Activated T-cell treated with anti-CD3 and anti-CD28 coated beads, Interleukin-2, amount 50 U/mL, for 72 hours (primary cell): ENCODE results near the gene DAG1. TPM values are rescaled to one million over a fixed set of nuclear protein-coding genes. Genes with fewer than 3 reads are reported as not detected.

Experiments used
- ATAC-seq, 2 donors: fragments of 150-1000 bp; cut with Tn5 transposase; replicated peaks in 1 of 2; 2 replicates each; pipeline ENCODE4 v1.10.0; 2021; ENCODE audit warnings: moderate library complexity in 2 of 2, mild to moderate bottlenecking in 1 of 2
- DNase-seq, 2 donors: peaks; one replicate each; pipeline ENCODE4 v3.0.0; 2021 to 2022; ENCODE audit warnings: mixed read lengths in 1 of 2
- H3K27ac Mint-ChIP-seq: one replicate; pipeline ENCODE4 v1.8.0; 2022; ENCODE audit warnings: mild to moderate bottlenecking, moderate library complexity, mixed read lengths
- H3K27me3 Mint-ChIP-seq: one replicate; pipeline ENCODE4 v1.8.0; 2022; ENCODE audit warnings: low read depth, mixed read lengths
- H3K36me3 Mint-ChIP-seq, 2 donors: one replicate each; pipeline ENCODE4 v1.8.0; 2022; ENCODE audit warnings: mixed read lengths in 2 of 2, mild to moderate bottlenecking in 1 of 2; ENCODE audit not compliant: insufficient read depth in 2 of 2
- H3K4me1 Mint-ChIP-seq: one replicate; pipeline ENCODE4 v1.8.0; 2022; ENCODE audit warnings: low read depth, mixed read lengths
- H3K4me3 Mint-ChIP-seq, 2 donors: one replicate each; pipeline ENCODE4 v1.8.0; 2022; ENCODE audit warnings: mild to moderate bottlenecking in 2 of 2, mixed read lengths in 2 of 2, moderate library complexity in 2 of 2
- H3K9me3 Mint-ChIP-seq, 2 donors: one replicate each; pipeline ENCODE4 v1.8.0; 2022; ENCODE audit warnings: mixed read lengths in 2 of 2
- total RNA-seq, 2 donors: library from RNA; stranded (reverse); gene quantifications; one replicate each; pipeline ENCODE4 v1.2.3, GENCODE V29; 2022

DAG1 gene
- total RNA-seq: 10 to 100 TPM in 1 of 2 donors, 1 to 10 TPM in 1; 9.1 to 10.3 TPM

- Mint-ChIP-seq H3K27me3 (no peaks in the 10 kb centered on the region), H3K4me1 (peaks cover 27% of the 10 kb centered on the region), H3K27ac (peak within 1 kb of the TSS; percentile 96), H3K4me3 (peak within 1 kb of the TSS; percentile 93 to 99), H3K9me3 (no peaks in the 10 kb centered on the region), H3K36me3 (peaks cover 1 to 2% of the 10 kb centered on the region in 2 donors)
- ATAC-seq (peak; percentile 93), DNase-seq (peak; percentile 97 to 99)
Measured at GRCh38 chr3:49469936-49470713, at the start of gene DAG1. Gene DAG1, plus strand, starts transcription at chr3:49470267. Its CDS starts 40,268 bp downstream, at chr3:49510535.

DNA sequence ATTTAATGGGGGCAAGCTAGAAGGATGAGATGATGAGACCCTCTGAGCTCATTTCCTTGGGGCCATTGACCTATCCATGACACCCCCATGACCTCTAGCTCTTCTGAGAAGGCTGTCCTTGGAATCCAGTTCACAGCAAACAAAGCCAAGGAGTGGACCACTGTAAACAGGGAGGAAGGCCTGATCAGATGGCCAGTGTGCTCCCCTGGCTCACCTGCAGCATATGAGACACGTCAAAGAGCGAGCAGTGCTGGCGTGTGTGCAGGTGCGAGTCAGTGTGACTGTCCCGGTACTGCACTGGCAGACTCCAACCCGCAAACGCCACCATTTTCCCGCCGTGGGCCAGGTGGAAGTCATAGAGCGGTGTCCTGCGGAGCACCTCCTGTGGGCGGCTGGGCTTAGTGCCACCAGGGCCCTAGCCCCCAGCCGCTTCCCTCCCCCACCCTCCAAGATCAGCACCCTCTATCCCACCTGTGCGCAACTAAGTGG lies 48.1 kb upstream of the DAG1 start:
- H3K4me3 Mint-ChIP-seq: peak overlapping the region in 1 of 2 donors; percentile 20
- peaks cover 2 to 7% of the 10 kb centered on the region in 2 donors for H3K36me3 Mint-ChIP-seq
- ATAC-seq (no peak), DNase-seq (peak in 1 of 2 donors; percentile 20)
- H3K4me1 Mint-ChIP-seq: peaks cover 54% of the 10 kb centered on the region
- no peaks in the 10 kb centered on the region for H3K27me3 Mint-ChIP-seq
- no peak overlapping the region for H3K27ac Mint-ChIP-seq
- no peaks in the 10 kb centered on the region for H3K9me3 Mint-ChIP-seq

- Mint-ChIP-seq H3K27ac (no peak within 1 kb of the TSS), H3K36me3 (peaks cover 2 to 7% of the 10 kb centered on the region in 2 donors), H3K9me3 (no peaks in the 10 kb centered on the region), H3K4me3 (peak within 1 kb of the TSS; percentile 2 to 20), H3K27me3 (no peaks in the 10 kb centered on the region), H3K4me1 (peaks cover 50% of the 10 kb centered on the region)
- no peak for DNase-seq
- no peak for ATAC-seq
Measured at GRCh38 chr3:49422379-49423248, 47.5 kb upstream of the DAG1 start, which contains the start of gene AMT. Gene AMT, minus strand, starts transcription at chr3:49422473. Its CDS starts 23 bp downstream, at chr3:49422450.

DNA sequence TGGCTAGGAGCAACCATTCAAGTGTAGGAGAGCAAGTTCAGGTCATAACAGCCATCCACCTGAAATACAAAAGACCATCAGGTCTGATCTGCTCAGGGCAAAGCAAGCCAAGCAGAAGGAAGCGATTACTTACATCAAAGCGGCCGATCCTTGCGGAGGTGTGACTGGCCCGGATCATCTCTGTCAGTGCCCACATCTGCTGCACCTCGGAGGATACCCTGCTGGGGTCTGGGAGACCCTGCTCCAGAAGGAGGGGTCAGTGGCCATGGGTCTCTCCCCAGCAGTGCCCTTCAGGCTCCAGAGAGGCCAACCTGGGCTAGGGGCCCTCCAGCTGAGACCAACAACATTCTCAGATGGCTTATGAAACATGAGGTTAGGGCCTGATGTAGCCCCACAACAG lies 45.3 kb upstream of the DAG1 start:
- H3K27ac Mint-ChIP-seq: no peak overlapping the region
- no peak overlapping the region for H3K4me3 Mint-ChIP-seq
- no peak for DNase-seq
- H3K36me3 Mint-ChIP-seq: peaks cover 2 to 6% of the 10 kb centered on the region in 2 donors
- peaks cover 55% of the 10 kb centered on the region for H3K4me1 Mint-ChIP-seq
- no peaks in the 10 kb centered on the region for H3K27me3 Mint-ChIP-seq
- no peaks in the 10 kb centered on the region for H3K9me3 Mint-ChIP-seq
- ATAC-seq: no peak

GRCh38 chr3:49427586-49427985 lies 42.5 kb upstream of the DAG1 start:
- Mint-ChIP-seq H3K36me3 (peaks cover 2 to 6% of the 10 kb centered on the region in 2 donors), H3K27ac (peak overlapping the region; percentile 46), H3K4me3 (peak overlapping the region; percentile 94 to 95), H3K4me1 (peaks cover 37% of the 10 kb centered on the region), H3K9me3 (no peaks in the 10 kb centered on the region), H3K27me3 (no peaks in the 10 kb centered on the region)
- ATAC-seq: no peak
- no peak for DNase-seq

DNA sequence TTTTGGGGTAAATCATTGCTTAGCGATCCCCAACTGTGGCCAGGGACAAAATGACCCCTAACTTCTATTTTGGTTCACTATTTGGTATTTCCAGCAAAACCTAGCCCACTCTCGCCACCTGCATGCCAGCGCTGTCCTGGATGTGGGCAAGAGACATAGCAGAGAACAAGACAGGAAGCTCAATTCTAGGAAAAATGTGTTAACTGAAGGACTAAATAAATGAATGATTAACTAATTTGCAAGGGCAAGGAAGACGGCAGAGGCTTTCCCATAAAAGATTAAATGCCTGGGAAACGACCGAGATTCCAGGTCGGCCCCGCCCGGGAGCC lies 41.4 kb upstream of the DAG1 start:
- Mint-ChIP-seq H3K9me3 (no peaks in the 10 kb centered on the region), H3K27me3 (no peaks in the 10 kb centered on the region), H3K27ac (peak overlapping the region; percentile 99), H3K4me1 (peaks cover 32% of the 10 kb centered on the region), H3K36me3 (peaks cover 0 to 6% of the 10 kb centered on the region in 2 donors), H3K4me3 (peak overlapping the region; percentile 94 to 95)
- ATAC-seq: peak; percentile 4 to 14
- DNase-seq: no peak

- DNase-seq (no peak), ATAC-seq (no peak)
- Mint-ChIP-seq H3K27me3 (no peaks in the 10 kb centered on the region), H3K4me1 (peaks cover 10% of the 10 kb centered on the region), H3K9me3 (no peaks in the 10 kb centered on the region), H3K36me3 (no peaks in the 10 kb centered on the region), H3K4me3 (no peak overlapping the region), H3K27ac (no peak overlapping the region)
Measured at GRCh38 chr3:49434731-49435130, 35.3 kb upstream of the DAG1 start.

GRCh38 chr3:49445391-49445790 lies 24.7 kb upstream of the DAG1 start:
- DNase-seq (no peak), ATAC-seq (no peak)
- peak overlapping the region; percentile 77 for H3K27ac Mint-ChIP-seq
- no peaks in the 10 kb centered on the region for H3K9me3 Mint-ChIP-seq
- no peaks in the 10 kb centered on the region for H3K27me3 Mint-ChIP-seq
- no peaks in the 10 kb centered on the region for H3K36me3 Mint-ChIP-seq
- no peak overlapping the region for H3K4me3 Mint-ChIP-seq
- peaks cover 28% of the 10 kb centered on the region for H3K4me1 Mint-ChIP-seq

GRCh38 chr3:49453621-49454020 lies 16.4 kb upstream of the DAG1 start:
- Mint-ChIP-seq H3K4me1 (peaks cover 6% of the 10 kb centered on the region), H3K36me3 (no peaks in the 10 kb centered on the region), H3K27ac (no peak overlapping the region), H3K9me3 (no peaks in the 10 kb centered on the region), H3K4me3 (no peak overlapping the region), H3K27me3 (no peaks in the 10 kb centered on the region)
- ATAC-seq: no peak
- DNase-seq: no peak

DNA sequence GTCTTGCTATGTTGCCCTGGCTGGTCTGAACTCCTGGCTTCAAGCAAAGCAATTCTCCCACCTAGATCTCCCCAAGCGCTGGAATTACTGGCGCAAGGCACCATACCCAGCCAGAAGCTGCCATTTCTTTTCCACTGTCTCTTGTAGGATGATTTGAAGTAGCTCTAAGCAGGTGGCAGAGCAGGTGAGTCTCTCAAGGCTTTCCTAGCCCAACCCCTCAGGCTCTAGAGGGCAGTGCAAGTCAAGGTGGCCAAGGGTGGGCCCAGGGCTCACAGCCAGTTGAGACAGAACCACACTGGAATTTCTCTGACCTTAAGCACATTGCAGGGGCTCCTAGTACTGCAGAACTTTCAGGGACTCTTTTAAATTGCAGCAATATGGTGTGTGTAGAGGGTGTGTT lies 15.6 kb upstream of the DAG1 start:
- no peaks in the 10 kb centered on the region for H3K36me3 Mint-ChIP-seq
- H3K27me3 Mint-ChIP-seq: no peaks in the 10 kb centered on the region
- DNase-seq (no peak), ATAC-seq (peak; percentile 32)
- no peaks in the 10 kb centered on the region for H3K9me3 Mint-ChIP-seq
- no peaks in the 10 kb centered on the region for H3K4me1 Mint-ChIP-seq
- H3K27ac Mint-ChIP-seq: no peak overlapping the region
- H3K4me3 Mint-ChIP-seq: no peak overlapping the region

- H3K27ac Mint-ChIP-seq: no peak overlapping the region
- H3K4me3 Mint-ChIP-seq: no peak overlapping the region
Measured at GRCh38 chr3:49454898-49455681, 15.0 kb upstream of the DAG1 start.

DNA sequence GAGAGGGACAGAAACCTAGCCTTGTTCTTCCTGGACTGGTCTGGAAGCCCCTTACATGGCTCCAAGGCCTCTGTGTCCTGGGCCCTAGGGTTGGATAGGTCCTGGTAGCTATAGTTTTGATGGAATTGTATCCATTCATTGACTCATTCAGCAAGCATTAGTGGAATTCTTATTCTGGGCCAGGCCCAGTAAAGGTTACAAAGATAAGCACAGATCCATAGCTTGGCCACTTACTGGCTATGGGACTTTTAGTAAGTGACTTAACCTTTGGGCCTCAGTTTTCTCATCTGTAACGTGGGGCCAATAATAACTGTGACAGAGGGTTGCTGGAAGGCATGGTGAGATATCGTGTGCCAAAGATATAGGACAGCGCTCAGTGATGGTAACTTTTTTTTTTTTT lies 13.6 kb upstream of the DAG1 start:
- no peak for DNase-seq
- ATAC-seq: no peak
- Mint-ChIP-seq H3K4me3 (no peak overlapping the region), H3K4me1 (no peaks in the 10 kb centered on the region), H3K27me3 (no peaks in the 10 kb centered on the region), H3K27ac (no peak overlapping the region), H3K36me3 (no peaks in the 10 kb centered on the region), H3K9me3 (no peaks in the 10 kb centered on the region)

More at GRCh38 chr3:49454898-49455681, 15.0 kb upstream of the DAG1 start:
- no peaks in the 10 kb centered on the region for H3K9me3 Mint-ChIP-seq
- no peaks in the 10 kb centered on the region for H3K27me3 Mint-ChIP-seq
- no peak for ATAC-seq
- H3K4me1 Mint-ChIP-seq: no peaks in the 10 kb centered on the region
- no peaks in the 10 kb centered on the region for H3K36me3 Mint-ChIP-seq
- no peak for DNase-seq
